ENCODE measurements around the gene RAB1A. TPM values are rescaled to one million over a fixed set of nuclear protein-coding genes. Genes with fewer than 3 reads are reported as not detected.
A peak's percentile ranks its signal among the peaks of the same experiment; 100 is the strongest.
"Not testable (repeated sequence)": the region's sequence is repeated elsewhere in the genome, so short reads cannot be mapped to it uniquely, and the experiment has no call there.

The RAB1A gene
- total RNA-seq, 4 donors from 2014 or later, result 67.7 to 89.4 (median 79.5) TPM

DNA sequence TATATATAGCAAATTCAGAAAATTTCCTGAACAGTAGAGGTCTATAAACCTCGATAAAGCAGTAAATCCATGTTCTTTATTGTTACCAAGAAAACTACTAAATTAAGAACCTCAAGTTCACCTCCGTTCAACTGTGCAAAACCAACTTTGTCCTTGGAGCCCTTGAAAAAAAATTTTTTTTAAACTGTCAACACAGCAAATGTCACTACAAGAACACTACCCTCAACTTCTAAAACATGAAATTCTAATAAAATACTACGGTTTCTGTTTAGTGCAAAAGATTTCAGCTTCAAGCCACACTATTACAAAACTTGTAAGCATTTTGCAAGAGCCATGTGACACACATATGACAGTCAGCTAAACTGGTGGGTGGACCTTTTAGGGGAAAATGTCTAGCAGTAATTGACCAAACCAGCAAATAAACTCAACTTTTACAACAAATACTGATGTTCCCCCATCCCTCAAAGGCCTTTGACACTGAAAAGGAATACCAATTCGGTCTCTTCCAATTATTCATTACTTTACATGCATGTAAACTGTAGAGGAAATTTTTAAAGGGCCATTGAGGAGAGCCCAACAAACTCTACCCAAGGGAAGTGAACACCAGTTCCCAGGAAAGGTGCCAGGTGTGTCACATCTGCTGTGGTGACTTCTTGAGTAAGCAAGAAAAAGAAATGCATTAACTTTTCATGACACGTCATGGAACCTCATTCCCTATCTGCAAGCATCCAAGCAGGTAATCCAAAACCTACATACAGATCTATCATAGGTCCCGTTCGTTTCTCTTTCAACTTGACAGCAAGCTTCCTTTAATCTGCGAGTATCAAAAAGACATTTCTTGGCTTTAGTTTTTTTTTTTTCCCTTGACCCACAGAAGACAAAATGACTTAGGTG, 1.4 kb downstream of the RAB1A start:
- Histone ChIP-seq H3K27me3 (no peaks in the 10 kb centered on the region), H3K9me3 (no peaks in the 10 kb centered on the region), H3K4me1 (peaks cover 2 to 58% (median 18%) of the 10 kb centered on the region in 3 donors), H3K4me3 (peak overlapping the region; percentile 86 to 95), H3K36me3 (no peaks in the 10 kb centered on the region), H3K27ac (peak overlapping the region; percentile 48 to 99 (median 98))
- no peak for ATAC-seq
- no peak for TF ChIP-seq CTCF (IDR thresholded peaks at IDR 0.05)
- peak; percentile 25 for TF ChIP-seq POLR2AphosphoS5 (IDR thresholded peaks at IDR 0.05)
- WGBS, 2 donors (ENCODE audit: low coverage in 1 of 2), result 9 to 21% methylated on average over 7 to 8 of the region's 8 CpGs

- H3K4me1 ChIP-seq, result peaks cover 2 to 80% (median 23%) of the 10 kb centered on the region in 3 donors
- H3K27ac ChIP-seq, H3K36me3 ChIP-seq, H3K4me3 ChIP-seq, H3K9me3 ChIP-seq, ATAC-seq, H3K27me3 ChIP-seq: not testable (repeated sequence)
- 20 to 42% methylated on average over 1 to 7 of the region's 7 CpGs for WGBS, 2 donors (ENCODE audit: low coverage in 1 of 2)
Observed at GRCh38 chr2:65125457-65125856, 4.4 kb downstream of the RAB1A start.

DNA sequence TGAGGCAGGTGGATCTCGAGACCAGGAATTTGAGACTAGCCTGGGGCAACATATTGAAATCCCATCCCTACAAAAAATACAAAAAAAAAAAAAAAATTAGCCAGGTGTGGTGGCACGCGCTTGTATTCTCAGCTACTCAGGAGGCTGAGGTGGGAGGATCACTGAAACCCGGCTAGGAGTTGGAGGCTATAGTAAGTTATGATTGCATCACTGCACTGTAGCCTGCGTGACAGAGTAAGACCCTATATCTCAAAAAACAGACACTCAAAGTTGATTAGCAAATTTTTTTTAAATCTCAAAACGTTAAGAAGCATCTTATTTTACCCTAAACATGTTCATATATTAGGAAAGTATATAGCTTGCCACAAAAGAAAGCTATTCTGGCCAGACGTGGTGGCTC, 7.6 kb downstream of the RAB1A start:
- Histone ChIP-seq H3K4me1 (peaks cover 1 to 93% (median 24%) of the 10 kb centered on the region in 3 donors), H3K4me3 (no peak overlapping the region), H3K27me3 (no peaks in the 10 kb centered on the region), H3K9me3 (no peaks in the 10 kb centered on the region), H3K36me3 (no peaks in the 10 kb centered on the region), H3K27ac (no peak overlapping the region)
- ATAC-seq, result no peak
- 82 to 85% methylated on average over 6 to 7 of the region's 7 CpGs for WGBS, 2 donors (ENCODE audit: low coverage in 1 of 2)
- TF ChIP-seq POLR2AphosphoS5 (IDR thresholded peaks at IDR 0.05), result no peak
- TF ChIP-seq EP300 (IDR thresholded peaks at IDR 0.05), result no peak
- TF ChIP-seq CTCF (IDR thresholded peaks at IDR 0.05), result no peak
- TF ChIP-seq POLR2A (IDR thresholded peaks at IDR 0.05), result no peak

DNA sequence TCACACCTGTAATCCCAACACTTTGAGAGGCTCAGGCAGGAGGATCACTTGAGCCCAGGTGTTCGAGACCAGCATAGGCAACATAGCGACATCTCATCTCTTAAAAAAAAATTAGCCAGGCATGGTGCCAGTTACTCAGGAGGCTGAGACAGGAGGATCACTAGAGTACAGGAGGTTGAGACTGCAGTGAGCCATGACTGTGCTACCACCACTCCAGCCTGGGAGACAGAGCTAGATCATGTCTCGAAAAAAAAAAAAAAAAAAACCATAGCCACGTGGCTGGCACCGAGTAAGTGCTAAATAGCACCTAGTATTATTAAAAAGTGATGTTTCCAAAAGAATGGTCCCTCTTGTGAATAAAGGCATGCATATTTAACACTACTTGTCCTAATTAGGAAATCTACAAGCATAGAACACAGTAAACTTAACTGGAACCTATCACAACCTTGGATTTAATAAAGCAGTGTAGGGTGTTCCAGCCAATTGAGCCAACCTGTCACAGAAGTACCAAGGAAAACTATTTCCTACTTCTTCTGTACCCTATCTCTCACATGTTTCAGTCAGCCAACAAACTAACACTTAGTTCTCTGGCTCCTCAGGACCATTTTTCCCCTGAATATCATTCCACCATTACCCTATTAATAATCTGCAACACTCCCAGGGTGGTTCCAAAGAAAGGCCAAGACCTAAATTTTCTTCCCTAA, 8.8 kb downstream of the RAB1A start:
- Histone ChIP-seq H3K4me3 (no peak overlapping the region), H3K27me3 (no peaks in the 10 kb centered on the region), H3K4me1 (peaks cover 0 to 93% (median 19%) of the 10 kb centered on the region in 3 donors), H3K27ac (peak overlapping the region in 2 of 4 donors; percentile 11 to 53), H3K9me3 (no peaks in the 10 kb centered on the region), H3K36me3 (no peaks in the 10 kb centered on the region)
- TF ChIP-seq EP300 (IDR thresholded peaks at IDR 0.05), result no peak
- 43 to 44% methylated on average over 3 to 4 of the region's 5 CpGs for WGBS, 2 donors (ENCODE audit: low coverage in 1 of 2)
- ATAC-seq, result no peak

- H3K27me3 ChIP-seq, result no peaks in the 10 kb centered on the region
- H3K9me3 ChIP-seq, result no peaks in the 10 kb centered on the region
- peaks cover 0 to 81% (median 24%) of the 10 kb centered on the region in 3 donors for H3K4me1 ChIP-seq
- no peak overlapping the region for H3K4me3 ChIP-seq
- TF ChIP-seq POLR2A (IDR thresholded peaks at IDR 0.05) (no peak), CTCF (IDR thresholded peaks at IDR 0.05) (no peak), EP300 (IDR thresholded peaks at IDR 0.05) (no peak), POLR2AphosphoS5 (IDR thresholded peaks at IDR 0.05) (no peak)
- no peak overlapping the region for H3K27ac ChIP-seq
- no peaks in the 10 kb centered on the region for H3K36me3 ChIP-seq
- no peak for ATAC-seq
Observed at GRCh38 chr2:65116645-65117044, 13.3 kb downstream of the RAB1A start.

DNA sequence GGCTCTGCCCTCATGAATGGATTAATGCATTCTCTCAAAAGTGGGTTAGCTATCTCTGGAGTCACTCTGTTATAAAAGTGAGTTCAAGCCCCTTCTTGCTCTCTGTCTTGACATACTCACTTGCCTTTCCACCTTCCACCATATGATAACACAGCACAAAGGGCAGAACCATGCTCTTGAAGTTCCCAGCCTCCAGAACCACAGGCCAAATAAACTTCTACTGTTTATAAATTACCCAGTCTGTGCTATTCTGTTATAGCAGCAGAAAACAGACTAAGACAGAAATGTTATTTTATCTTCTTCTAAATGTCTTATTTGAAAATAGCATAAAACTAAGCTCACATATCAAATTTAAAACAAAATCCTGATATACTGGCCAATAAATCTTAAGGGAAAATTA, 15.0 kb downstream of the RAB1A start:
- Histone ChIP-seq H3K36me3 (no peaks in the 10 kb centered on the region), H3K27ac (no peak overlapping the region), H3K4me3 (no peak overlapping the region), H3K9me3 (no peaks in the 10 kb centered on the region), H3K4me1 (peaks cover 0 to 69% (median 20%) of the 10 kb centered on the region in 3 donors), H3K27me3 (no peaks in the 10 kb centered on the region)
- ATAC-seq, result no peak
- no peak for TF ChIP-seq POLR2A (IDR thresholded peaks at IDR 0.05)
- TF ChIP-seq EP300 (IDR thresholded peaks at IDR 0.05), result no peak
- no peak for TF ChIP-seq POLR2AphosphoS5 (IDR thresholded peaks at IDR 0.05)
- TF ChIP-seq CTCF (IDR thresholded peaks at IDR 0.05), result no peak

Data from gastroesophageal sphincter (tissue), 4 donors.